Measurements from ENCODE around the gene KIRREL1.

Gene KIRREL1

DNA sequence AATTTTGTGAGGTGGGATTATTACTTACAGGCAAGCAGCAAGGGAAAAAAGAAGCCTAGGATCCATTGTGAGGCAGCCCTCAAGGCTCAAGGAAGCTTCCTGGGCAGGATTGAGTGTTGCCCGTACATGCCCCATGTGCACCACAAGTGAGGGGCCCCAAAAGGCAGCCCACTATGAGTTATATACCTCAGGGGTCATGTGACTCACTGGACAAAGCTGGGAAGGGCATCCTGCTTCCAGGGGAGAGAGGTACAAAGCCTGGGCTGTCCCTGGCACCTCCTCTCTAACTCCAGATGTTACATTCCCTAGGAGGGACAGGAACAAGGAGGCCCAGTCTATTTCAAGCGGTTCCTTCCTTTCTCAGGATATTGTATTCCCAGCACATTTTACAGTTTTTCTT lies 153.3 kb downstream of the KIRREL1 start:
- no peaks in the 10 kb centered on the region for H3K36me3 ChIP-seq (ENCODE audit: insufficient read depth, low read length)
- peaks cover 3% of the 10 kb centered on the region; the same call in 1 of the 2 replicates for H3K4me1 ChIP-seq (ENCODE audit: insufficient read depth, low read length)
- H3K9me3 ChIP-seq (ENCODE audit: control insufficient read depth, insufficient read depth, low read length): no peaks in the 10 kb centered on the region
- no peak overlapping the region for H3K9ac ChIP-seq (ENCODE audit: low read depth, low read length)

DNA sequence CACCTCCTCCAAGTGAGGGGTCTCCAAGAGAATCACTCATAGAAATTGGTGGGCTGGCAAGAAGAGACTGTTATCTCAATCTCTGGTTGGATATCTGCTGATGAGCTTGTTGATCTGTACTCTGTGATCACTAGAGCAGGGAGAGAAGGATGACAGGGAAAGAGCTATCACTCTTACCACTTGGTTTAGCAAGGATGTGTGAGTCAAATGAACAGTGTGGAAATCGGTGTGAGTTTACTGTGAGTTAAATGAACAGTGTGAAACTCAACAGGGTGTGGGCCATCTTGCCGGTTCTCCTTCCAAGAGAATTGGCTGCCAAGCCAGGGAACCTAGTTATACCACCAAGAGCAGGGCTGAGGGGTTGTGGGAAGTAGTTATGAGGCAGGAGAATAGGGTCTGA lies 154.0 kb downstream of the KIRREL1 start:
- no peak overlapping the region for H3K9ac ChIP-seq (ENCODE audit: low read depth, low read length)
- H3K9me3 ChIP-seq (ENCODE audit: control insufficient read depth, insufficient read depth, low read length): no peaks in the 10 kb centered on the region
- no peaks in the 10 kb centered on the region for H3K36me3 ChIP-seq (ENCODE audit: insufficient read depth, low read length)
- H3K4me1 ChIP-seq (ENCODE audit: insufficient read depth, low read length): peaks cover 3% of the 10 kb centered on the region; the same call in 1 of the 2 replicates

DNA sequence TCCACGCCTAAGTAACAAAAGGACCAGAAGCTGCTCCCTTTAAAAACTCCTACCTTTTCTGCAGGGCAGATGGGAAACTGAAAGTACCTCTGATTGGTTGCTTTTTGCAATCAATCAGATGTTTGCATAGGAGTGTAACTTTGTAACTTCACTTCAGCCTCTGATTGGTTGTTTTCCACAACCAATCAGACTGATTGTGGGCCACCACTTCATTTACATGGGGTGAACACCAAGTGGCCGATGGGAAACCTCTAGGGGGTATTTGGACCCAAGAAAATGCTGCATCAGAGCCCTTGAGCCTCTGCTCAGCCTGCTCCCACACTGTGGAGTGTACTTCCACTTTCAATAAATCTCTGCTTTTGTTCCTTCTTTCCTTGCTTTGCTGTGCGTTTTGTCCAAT lies 154.4 kb downstream of the KIRREL1 start:
- Histone ChIP-seq H3K4me1 (ENCODE audit: insufficient read depth, low read length) (peaks cover 3% of the 10 kb centered on the region; the same call in 1 of the 2 replicates), H3K9me3 (ENCODE audit: control insufficient read depth, insufficient read depth, low read length) (no peaks in the 10 kb centered on the region), H3K36me3 (ENCODE audit: insufficient read depth, low read length) (no peaks in the 10 kb centered on the region), H3K9ac (ENCODE audit: low read depth, low read length) (no peak overlapping the region)

- Histone ChIP-seq H3K4me1 (ENCODE audit: insufficient read depth, low read length) (peaks cover 3% of the 10 kb centered on the region; the same call in 1 of the 2 replicates), H3K9ac (ENCODE audit: low read depth, low read length) (no peak overlapping the region), H3K36me3 (ENCODE audit: insufficient read depth, low read length) (no peaks in the 10 kb centered on the region), H3K9me3 (ENCODE audit: control insufficient read depth, insufficient read depth, low read length) (no peaks in the 10 kb centered on the region)
These were observed 155.0 kb downstream of the KIRREL1 start for GRCh38 chr1:158148468-158148867.

- H3K9me3 ChIP-seq (ENCODE audit: control insufficient read depth, insufficient read depth, low read length): no peaks in the 10 kb centered on the region
These were observed 155.7 kb downstream of the KIRREL1 start for GRCh38 chr1:158149175-158149574.

More at GRCh38 chr1:158149175-158149574, 155.7 kb downstream of the KIRREL1 start:
- Histone ChIP-seq H3K9ac (ENCODE audit: low read depth, low read length) (peak overlapping the region; percentile 53; the same call in 1 of the 2 replicates), H3K4me1 (ENCODE audit: insufficient read depth, low read length) (peaks cover 4% of the 10 kb centered on the region; the same call in 1 of the 2 replicates), H3K36me3 (ENCODE audit: insufficient read depth, low read length) (no peaks in the 10 kb centered on the region)
